B cell (primary cell): ENCODE data around the gene CD109. TPM values are rescaled to one million over a fixed set of nuclear protein-coding genes. Genes with fewer than 3 reads are reported as not detected.

ENCODE experiments used
- ATAC-seq: fragments of 200-7000 bp; cut with Tn5 transposase; one replicate; pipeline ENCODE4 v1.10.0; 2021; ENCODE audit warnings: low read depth, mild to moderate bottlenecking, moderate number of reproducible peaks, moderate library complexity
- CTCF ChIA-PET: fragments of 350-600 bp; sonication (Branson Sonifier 250); formaldehyde crosslinking; loops from one replicate; lab custom pipeline; 2021; ENCODE audit warnings: antibody characterized with exemption, inconsistent platforms; lab: Charles Lee
- POLR2A ChIA-PET: fragments of 350-600 bp; sonication (Branson Sonifier 250); formaldehyde crosslinking; loops from one replicate; lab custom pipeline; 2021; ENCODE audit warnings: antibody characterized with exemption; lab: Charles Lee
- DNase-seq: peaks from one replicate; pipeline ENCODE4 v3.0.0; 2013
- H2AFZ ChIP-seq: 2 replicates; pipeline ENCODE4 v1.6.1; 2012; ENCODE audit warnings: mild to moderate bottlenecking, low read depth, low read length; ENCODE audit not compliant: insufficient read depth, poor library complexity, severe bottlenecking
- H3K27ac ChIP-seq, 2 donors: 1 replicate in 1 of 2; 2 replicates in 1 of 2; pipeline ENCODE4 v1.5.1; 2012 to 2013; ENCODE audit warnings: low read length in 2 of 2, mild to moderate bottlenecking in 2 of 2, moderate library complexity in 1 of 2
- H3K27me3 ChIP-seq, 4 experiments: fragments of 200-600 bp in 1 of 4; sonication (generic) in 1 of 4; replicated peaks in 1 of 4; 1 replicate in 2 of 4; 2 replicates in 2 of 4; pipeline versions ENCODE4 v1.6.1 to v1.7.0; 2013 to 2016; ENCODE audit warnings: low read length in 3 of 4, mild to moderate bottlenecking in 2 of 4, mixed read lengths in 1 of 4, moderate library complexity in 1 of 4; ENCODE audit not compliant: insufficient read depth in 4 of 4, control insufficient read depth in 3 of 4; ENCODE audit errors: control extremely low read depth in 1 of 4
- H3K36me3 ChIP-seq, 2 experiments: replicated peaks in 1 of 2; 1 replicate in 1 of 2; 2 replicates in 1 of 2; pipeline versions ENCODE4 v1.6.1 to v1.7.1; 2013; ENCODE audit warnings: low read length in 1 of 2; ENCODE audit not compliant: insufficient read depth in 2 of 2, control insufficient read depth in 1 of 2; ENCODE audit errors: control extremely low read depth in 1 of 2, extremely low read depth in 1 of 2
- H3K4me1 ChIP-seq, 2 donors: fragments of 200-600 bp in 1 of 2; sonication (generic) in 1 of 2; 1 replicate in 1 of 2; 2 replicates in 1 of 2; pipeline versions ENCODE4 v1.5.1 to v1.6.1; 2013 to 2017; ENCODE audit warnings: low read length in 2 of 2; ENCODE audit not compliant: control insufficient read depth in 2 of 2, insufficient read depth in 2 of 2
- H3K4me2 ChIP-seq: replicated peaks from 2 replicates; pipeline ENCODE3; 2012; ENCODE audit warnings: mild to moderate bottlenecking, low read depth, low read length; ENCODE audit not compliant: poor library complexity, severe bottlenecking
- H3K4me3 ChIP-seq, 5 experiments: fragments of 200-600 bp in 1 of 5; sonication (generic) in 1 of 5; 1 replicate in 3 of 5; 2 replicates in 2 of 5; pipeline versions ENCODE4 v1.5.1 to v1.7.0; 2011 to 2016; ENCODE audit warnings: low read length in 4 of 5, mild to moderate bottlenecking in 4 of 5, low read depth in 2 of 5, control low read depth in 1 of 5, moderate library complexity in 1 of 5; ENCODE audit not compliant: insufficient read depth in 1 of 5; ENCODE audit errors: control extremely low read depth in 1 of 5, extremely low read depth in 1 of 5
- H3K79me2 ChIP-seq: fragments of 200-600 bp; sonication (generic); one replicate; pipeline ENCODE4 v1.6.0; 2016; ENCODE audit warnings: low read length; ENCODE audit not compliant: control insufficient read depth, insufficient read depth
- H3K9ac ChIP-seq: fragments of 200-600 bp; sonication (generic); 2 replicates; pipeline ENCODE4 v1.6.1; 2017; ENCODE audit warnings: mild to moderate bottlenecking, low read length, moderate library complexity
- H3K9me3 ChIP-seq, 3 donors: one replicate each; pipeline versions ENCODE4 v1.6.1 to v1.7.1; 2013; ENCODE audit warnings: low read length in 2 of 3; ENCODE audit not compliant: control insufficient read depth in 2 of 3, insufficient read depth in 1 of 3; ENCODE audit errors: control extremely low read depth in 1 of 3
- H4K20me1 ChIP-seq: 2 replicates; pipeline ENCODE4 v1.6.0; 2012; ENCODE audit warnings: mild to moderate bottlenecking, low read length; ENCODE audit not compliant: insufficient read depth, control insufficient read depth, poor library complexity, severe bottlenecking
- H3K27ac Mint-ChIP-seq: one replicate; pipeline ENCODE4 v1.8.0; 2021; ENCODE audit warnings: mixed read lengths
- H3K27me3 Mint-ChIP-seq: one replicate; pipeline ENCODE4 v1.8.0; 2021; ENCODE audit warnings: mixed read lengths
- H3K4me1 Mint-ChIP-seq: one replicate; pipeline ENCODE4 v1.8.0; 2021; ENCODE audit warnings: mixed read lengths
- H3K4me3 Mint-ChIP-seq: one replicate; pipeline ENCODE4 v1.8.0; 2021; ENCODE audit warnings: mixed read lengths
- H3K9me3 Mint-ChIP-seq: one replicate; pipeline ENCODE4 v1.8.0; 2022; ENCODE audit warnings: mixed read lengths; ENCODE audit not compliant: insufficient read depth
- CTCF ChIP-seq: fragments of 200-600 bp; IDR thresholded peaks from one replicate; pipeline ENCODE4 v1.8.0; 2022; ENCODE audit warnings: antibody characterized with exemption, mild to moderate bottlenecking
- EZH2 ChIP-seq: IDR thresholded peaks from 2 replicates; pipeline ENCODE4 v1.6.1; 2012; ENCODE audit warnings: borderline replicate concordance, low read depth, mild to moderate bottlenecking, moderate library complexity, low read length; ENCODE audit not compliant: insufficient read depth, poor library complexity, severe bottlenecking
- WGBS: methylation state at CpG from one replicate; pipeline ENCODE4 v1.1.5; 2013; ENCODE audit warnings: missing lambda C conversion rate; ENCODE audit not compliant: insufficient coverage; 5-methylcytosine and 5-hydroxymethylcytosine counted together
- intact Hi-C: fragments of 100-400 bp; cut with micrococcal nuclease; formaldehyde crosslinking; loops from one replicate; pipeline ENCODE4 v1.10.0; 2022
- polyA plus RNA-seq: library from polyadenylated mRNA; depleted of rRNA; stranded (reverse); fragments of >200 nt; gene quantifications from 2 replicates; pipeline ENCODE4 v1.2.3, GENCODE V29; 2012
- total RNA-seq, 2 donors: library from RNA; stranded (reverse); fragments of 120-200 nt in 1 of 2; gene quantifications; 1 replicate in 1 of 2; 2 replicates in 1 of 2; pipeline versions ENCODE4 v1.2.3 to v1.2.4, GENCODE V29; 2013 to 2022

The CD109 gene
- total and polyA plus RNA-seq, 2 donors (not counting 1 experiment from before 2014, with no cell fraction given), result 0.15 TPM; not detected in 1

- H3K27me3 ChIP-seq, result no peaks in the 10 kb centered on the region
- H3K36me3 ChIP-seq, result no peaks in the 10 kb centered on the region
- H3K4me3 ChIP-seq, result no peak overlapping the region
- H4K20me1 ChIP-seq, result no peaks in the 10 kb centered on the region
- DNase-seq (no peak), ATAC-seq (no peak)
- H2AFZ ChIP-seq, result no peak overlapping the region
- Mint-ChIP-seq H3K27me3 (no peaks in the 10 kb centered on the region), H3K27ac (no peak overlapping the region), H3K9me3 (no peaks in the 10 kb centered on the region), H3K4me1 (no peaks in the 10 kb centered on the region), H3K4me3 (no peak overlapping the region)
- 100% methylated on average over 4 of the region's 5 CpGs for WGBS
- intact Hi-C loops, result no loop called here
- no peak overlapping the region for H3K9ac ChIP-seq
- CTCF ChIA-PET, result interaction anchor here (1.1 to 8.7 kb wide), 3 partner anchors 10 to 1477 kb away, joined by 4 to 76 read pairs (median 25); partner anchors contain the start of gene COL12A1
- no peak for TF ChIP-seq CTCF
- no peak for TF ChIP-seq EZH2
- POLR2A ChIA-PET, result no interaction called here
- H3K27ac ChIP-seq, result no peak overlapping the region
- no peaks in the 10 kb centered on the region for H3K79me2 ChIP-seq
- H3K4me2 ChIP-seq, result no peak overlapping the region
- no peaks in the 10 kb centered on the region for H3K4me1 ChIP-seq
- no peaks in the 10 kb centered on the region for H3K9me3 ChIP-seq
These were observed 35.3 kb downstream of the CD109 start for GRCh38 chr6:73731285-73731684.

- H3K4me1 ChIP-seq, result no peaks in the 10 kb centered on the region
- H3K36me3 ChIP-seq, result no peaks in the 10 kb centered on the region
- Mint-ChIP-seq H3K27ac (no peak overlapping the region), H3K9me3 (no peaks in the 10 kb centered on the region), H3K4me1 (no peaks in the 10 kb centered on the region), H3K27me3 (no peaks in the 10 kb centered on the region), H3K4me3 (no peak overlapping the region)
- peak overlapping the region; percentile 58 for H2AFZ ChIP-seq
- H3K9ac ChIP-seq, result no peak overlapping the region
- H3K4me2 ChIP-seq, result no peak overlapping the region
- DNase-seq (peak; percentile 65), ATAC-seq (peak; percentile 89)
- TF ChIP-seq CTCF (peak; percentile 84), EZH2 (no peak)
- 70% methylated on average over 5 of the region's 6 CpGs for WGBS
- CTCF ChIA-PET, result interaction anchor here (0.6 to 8.7 kb wide), 13 partner anchors 8 to 1488 kb away, joined by 3 to 76 read pairs (median 4); partner anchors contain the start of gene COL12A1
- H3K4me3 ChIP-seq, result no peak overlapping the region
- no peaks in the 10 kb centered on the region for H4K20me1 ChIP-seq
- H3K27me3 ChIP-seq, result no peaks in the 10 kb centered on the region
- POLR2A ChIA-PET, result no interaction called here
- intact Hi-C loops, result loop anchor here (1.0 kb wide), 2 partner anchors 58 to 218 kb away; no protein-coding TSS in a partner anchor
- H3K27ac ChIP-seq, result no peak overlapping the region
- no peaks in the 10 kb centered on the region for H3K9me3 ChIP-seq
- H3K79me2 ChIP-seq, result no peaks in the 10 kb centered on the region
These were observed 37.1 kb downstream of the CD109 start for GRCh38 chr6:73732845-73733675.
